Panc1 (cell line): ENCODE data around the gene TGFBRAP1. TPM values are rescaled to one million over a fixed set of nuclear protein-coding genes. Genes with fewer than 3 reads are reported as not detected.
A peak's percentile ranks its signal among the peaks of the same experiment; 100 is the strongest.

Experiments used
- ATAC-seq: fragments of 200-7000 bp; cut with Tn5 transposase; 2 replicates; pipeline ENCODE4 v1.9.1; 2020; ENCODE audit warnings: mild to moderate bottlenecking, moderate library complexity
- BruUV-seq: library from RNA; stranded (reverse); fragments of 400-500 nt; replicated peaks from 2 replicates; lab custom pipeline; 2021; lab: Mats Ljungman, UMichigan
- CTCF ChIA-PET: fragments of 300-600 bp; sonication (Branson Sonifier 250); formaldehyde crosslinking; loops from one replicate; lab custom pipeline; 2022; ENCODE audit warnings: antibody characterized with exemption; lab: Charles Lee
- POLR2A ChIA-PET: fragments of 300-600 bp; sonication (Branson Sonifier 250); formaldehyde crosslinking; loops from one replicate; lab custom pipeline; 2022; ENCODE audit warnings: antibody characterized with exemption; lab: Charles Lee
- DNase-seq: peaks from one replicate; pipeline ENCODE4 v3.0.0-alpha.2; 2010; ENCODE audit warnings: low read depth, low spot score
- H3K27ac ChIP-seq: 2 replicates; pipeline ENCODE4 v1.5.1; 2011; ENCODE audit warnings: mild to moderate bottlenecking, low read length, inconsistent platforms
- H3K27me3 ChIP-seq: fragments of 200-500 bp; sonication (Bioruptor generic); 2 replicates; pipeline ENCODE4 v1.6.0; 2014; ENCODE audit warnings: low read length, inconsistent platforms; ENCODE audit not compliant: control insufficient read depth, insufficient read depth
- H3K36me3 ChIP-seq: fragments of 200-500 bp; sonication (Bioruptor generic); 2 replicates; pipeline ENCODE4 v1.5.1; 2014; ENCODE audit warnings: inconsistent platforms, mild to moderate bottlenecking, low read length, moderate library complexity; ENCODE audit not compliant: control insufficient read depth, insufficient read depth
- H3K4me1 ChIP-seq: 2 replicates; pipeline ENCODE4 v1.5.1; 2011; ENCODE audit warnings: inconsistent platforms, mild to moderate bottlenecking, low read length, moderate library complexity; ENCODE audit not compliant: control insufficient read depth, insufficient read depth
- H3K4me3 ChIP-seq, 2 experiments: 2 replicates each; pipeline ENCODE4 v1.5.1; 2011 to 2012; ENCODE audit warnings: low read depth in 2 of 2, low read length in 2 of 2, mild to moderate bottlenecking in 2 of 2, inconsistent platforms in 1 of 2, moderate library complexity in 1 of 2
- H3K9me3 ChIP-seq: fragments of 200-500 bp; sonication (Bioruptor generic); 2 replicates; pipeline ENCODE4 v1.5.1; 2014; ENCODE audit warnings: low read depth, mild to moderate bottlenecking, inconsistent platforms, low read length, moderate library complexity; ENCODE audit not compliant: control insufficient read depth, insufficient read depth
- CTCF ChIP-seq: fragments of 450-650 bp; IDR thresholded peaks from 2 replicates; pipeline ENCODE4 v1.5.1; 2017; ENCODE audit warnings: mild to moderate bottlenecking
- POLR2AphosphoS5 ChIP-seq: IDR thresholded peaks from 2 replicates; pipeline ENCODE4 v1.6.1; 2012; ENCODE audit warnings: mild to moderate bottlenecking, low read depth, low read length, moderate library complexity
- REST ChIP-seq, 2 experiments: IDR thresholded peaks; 2 replicates each; pipeline ENCODE4 v1.6.1; 2011 to 2012; ENCODE audit warnings: low read depth in 2 of 2, control low read depth in 1 of 2, low read length in 1 of 2, mild to moderate bottlenecking in 1 of 2, moderate library complexity in 1 of 2; ENCODE audit not compliant: insufficient read depth in 1 of 2
- SIN3A ChIP-seq: IDR thresholded peaks from 2 replicates; pipeline ENCODE4 v1.6.1; 2012; ENCODE audit warnings: low read depth, mild to moderate bottlenecking, low read length, moderate library complexity, borderline replicate concordance; ENCODE audit not compliant: insufficient read depth
- TCF7L2 ChIP-seq: IDR thresholded peaks from 2 replicates; pipeline ENCODE4 v1.6.1; 2011; ENCODE audit warnings: mild to moderate bottlenecking, low read depth, low read length, inconsistent platforms
- in situ Hi-C: cut with HindIII; loops from 2 replicates; pipeline ENCODE4 v1.10.0; 2016; ENCODE audit warnings: low sequenced_read_pairs, low pct_unique_long_range_greater_than_20kb
- intact Hi-C: fragments of 100-400 bp; cut with micrococcal nuclease; formaldehyde crosslinking; loops from one replicate; pipeline ENCODE4 v1.10.0; 2022; ENCODE audit not compliant: unreplicated experiment
- total RNA-seq: library from RNA; stranded (reverse); gene quantifications from one replicate; pipeline ENCODE4 v1.2.1, GENCODE V29; 2021; ENCODE audit not compliant: unreplicated experiment

The TGFBRAP1 gene
- total RNA-seq, 1 experiment from 2014 or later: 32.7 TPM

- H3K4me1 ChIP-seq: no peaks in the 10 kb centered on the region
- POLR2A ChIA-PET: interaction anchor here (0.7 kb wide), 1 partner anchor 466 kb away, joined by 4 read pairs; no protein-coding TSS in a partner anchor
- no peaks in the 10 kb centered on the region for H3K27me3 ChIP-seq
- no peak for TF ChIP-seq CTCF
- TF ChIP-seq POLR2AphosphoS5: no peak
- no peak for TF ChIP-seq TCF7L2
- TF ChIP-seq REST (IDR thresholded peaks at IDR 0.05; ENCODE audit: insufficient read depth in 1 of 2, low read depth in 2 of 2, low read length in 1 of 2): no peak
- TF ChIP-seq SIN3A: no peak
- in situ Hi-C loops: no loop called here
- 0 out of 2 replicates have a peak, but pooled peaks have one; percentile 45 for ATAC-seq
- H3K9me3 ChIP-seq: no peaks in the 10 kb centered on the region
- no peak overlapping the region for H3K4me3 ChIP-seq
- CTCF ChIA-PET: interaction anchor here (0.6 kb wide), 1 partner anchor 12 kb away, joined by 5 read pairs; no protein-coding TSS in a partner anchor
- intact Hi-C loops: no loop called here
- no TSS peak for BruUV-seq
- no peaks in the 10 kb centered on the region for H3K36me3 ChIP-seq
- H3K27ac ChIP-seq: no peak overlapping the region
- no peak for DNase-seq
These were observed 79.6 kb downstream of the TGFBRAP1 start for GRCh38 chr2:105249891-105250290.

GRCh38 chr2:105249181-105249580 is 80.4 kb downstream of the TGFBRAP1 start:
- ChIA-PET POLR2A (no interaction called here), CTCF (no interaction called here)
- no peak for DNase-seq
- intact Hi-C loops: no loop called here
- Histone ChIP-seq H3K27ac (no peak overlapping the region), H3K9me3 (no peaks in the 10 kb centered on the region), H3K4me3 (no peak overlapping the region), H3K4me1 (no peaks in the 10 kb centered on the region), H3K27me3 (no peaks in the 10 kb centered on the region), H3K36me3 (no peaks in the 10 kb centered on the region)
- in situ Hi-C loops: no loop called here
- no peak for ATAC-seq
- no TSS peak for BruUV-seq
- TF ChIP-seq CTCF: no peak
- TF ChIP-seq TCF7L2: no peak
- no peak for TF ChIP-seq REST (IDR thresholded peaks at IDR 0.05; ENCODE audit: insufficient read depth in 1 of 2, low read depth in 2 of 2, low read length in 1 of 2)
- no peak for TF ChIP-seq POLR2AphosphoS5
- no peak for TF ChIP-seq SIN3A
